Activated naive CD8-positive, alpha-beta T cell (primary cell): ENCODE measurements around the gene RETN.

Experiments
- H3K27ac Mint-ChIP-seq: one replicate; pipeline ENCODE4 v1.8.0; 2021; ENCODE audit warnings: mixed read lengths
- H3K27me3 Mint-ChIP-seq: one replicate; pipeline ENCODE4 v1.8.0; 2021; ENCODE audit warnings: mixed read lengths
- H3K36me3 Mint-ChIP-seq: one replicate; pipeline ENCODE4 v1.8.0; 2021; ENCODE audit warnings: mixed read lengths
- H3K4me1 Mint-ChIP-seq: one replicate; pipeline ENCODE4 v1.8.0; 2021; ENCODE audit warnings: low read depth, mixed read lengths
- H3K4me3 Mint-ChIP-seq: one replicate; pipeline ENCODE4 v1.8.0; 2021; ENCODE audit warnings: mild to moderate bottlenecking, mixed read lengths
- H3K9me3 Mint-ChIP-seq: one replicate; pipeline ENCODE4 v1.8.0; 2021; ENCODE audit warnings: low read depth, mixed read lengths

RETN gene

GRCh38 chr19:7662657-7663056, 6.2 kb upstream of the RETN start:
- no peak overlapping the region for H3K27ac Mint-ChIP-seq
- H3K27me3 Mint-ChIP-seq = peaks cover 1% of the 10 kb centered on the region
- H3K4me1 Mint-ChIP-seq = peaks cover 9% of the 10 kb centered on the region
- no peaks in the 10 kb centered on the region for H3K9me3 Mint-ChIP-seq
- no peak overlapping the region for H3K4me3 Mint-ChIP-seq
- no peaks in the 10 kb centered on the region for H3K36me3 Mint-ChIP-seq

- Mint-ChIP-seq H3K36me3 (no peaks in the 10 kb centered on the region), H3K27ac (no peak overlapping the region), H3K4me1 (peaks cover under 1% of the 10 kb centered on the region), H3K27me3 (peaks cover 1% of the 10 kb centered on the region), H3K9me3 (no peaks in the 10 kb centered on the region), H3K4me3 (no peak overlapping the region)
These were observed 5.1 kb upstream of the RETN start for GRCh38 chr19:7663706-7664105.

GRCh38 chr19:7665076-7665475, 3.8 kb upstream of the RETN start:
- H3K9me3 Mint-ChIP-seq = no peaks in the 10 kb centered on the region
- H3K36me3 Mint-ChIP-seq = no peaks in the 10 kb centered on the region
- no peak overlapping the region for H3K27ac Mint-ChIP-seq
- no peak overlapping the region for H3K4me3 Mint-ChIP-seq
- peaks cover 8% of the 10 kb centered on the region for H3K4me1 Mint-ChIP-seq
- peaks cover 5% of the 10 kb centered on the region for H3K27me3 Mint-ChIP-seq

- no peaks in the 10 kb centered on the region for H3K9me3 Mint-ChIP-seq
- H3K4me1 Mint-ChIP-seq = peaks cover 20% of the 10 kb centered on the region
- H3K36me3 Mint-ChIP-seq = no peaks in the 10 kb centered on the region
- H3K27me3 Mint-ChIP-seq = peaks cover 18% of the 10 kb centered on the region
- H3K4me3 Mint-ChIP-seq = peak overlapping the region; percentile 65
- peak overlapping the region; percentile 43 for H3K27ac Mint-ChIP-seq
These were observed 792 bp downstream of the RETN start for GRCh38 chr19:7669641-7670040.

GRCh38 chr19:7670150-7670783, 1.4 kb downstream of the RETN start:
- no peaks in the 10 kb centered on the region for H3K9me3 Mint-ChIP-seq
- peak overlapping the region; percentile 22 for H3K27ac Mint-ChIP-seq
- H3K4me3 Mint-ChIP-seq = peak overlapping the region; percentile 75
- H3K36me3 Mint-ChIP-seq = no peaks in the 10 kb centered on the region
- H3K27me3 Mint-ChIP-seq = peaks cover 18% of the 10 kb centered on the region
- H3K4me1 Mint-ChIP-seq = peaks cover 20% of the 10 kb centered on the region

- Mint-ChIP-seq H3K4me1 (peaks cover 21% of the 10 kb centered on the region), H3K4me3 (peak overlapping the region; percentile 75), H3K27ac (no peak overlapping the region), H3K27me3 (peaks cover 17% of the 10 kb centered on the region), H3K9me3 (no peaks in the 10 kb centered on the region), H3K36me3 (no peaks in the 10 kb centered on the region)
These were observed 1.9 kb downstream of the RETN start for GRCh38 chr19:7670790-7671189.

- peaks cover 20% of the 10 kb centered on the region for H3K27me3 Mint-ChIP-seq
- H3K4me1 Mint-ChIP-seq = peaks cover 35% of the 10 kb centered on the region
- H3K36me3 Mint-ChIP-seq = no peaks in the 10 kb centered on the region
- no peaks in the 10 kb centered on the region for H3K9me3 Mint-ChIP-seq
- H3K4me3 Mint-ChIP-seq = no peak overlapping the region
- H3K27ac Mint-ChIP-seq = no peak overlapping the region
These were observed 3.7 kb downstream of the RETN start for GRCh38 chr19:7672522-7672921.

- H3K4me1 Mint-ChIP-seq = peaks cover 41% of the 10 kb centered on the region
- no peaks in the 10 kb centered on the region for H3K36me3 Mint-ChIP-seq
- H3K27ac Mint-ChIP-seq = no peak overlapping the region
- H3K9me3 Mint-ChIP-seq = no peaks in the 10 kb centered on the region
- H3K27me3 Mint-ChIP-seq = peaks cover 21% of the 10 kb centered on the region
- no peak overlapping the region for H3K4me3 Mint-ChIP-seq
These were observed 5.5 kb downstream of the RETN start for GRCh38 chr19:7674010-7675005.

- Mint-ChIP-seq H3K4me1 (peaks cover 42% of the 10 kb centered on the region), H3K9me3 (no peaks in the 10 kb centered on the region), H3K4me3 (no peak overlapping the region), H3K36me3 (no peaks in the 10 kb centered on the region), H3K27ac (no peak overlapping the region), H3K27me3 (peaks cover 12% of the 10 kb centered on the region)
These were observed 7.5 kb downstream of the RETN start for GRCh38 chr19:7676376-7676775.

- H3K4me1 Mint-ChIP-seq = peaks cover 45% of the 10 kb centered on the region
- H3K36me3 Mint-ChIP-seq = no peaks in the 10 kb centered on the region
- H3K9me3 Mint-ChIP-seq = no peaks in the 10 kb centered on the region
- H3K4me3 Mint-ChIP-seq = peak within 1 kb of the TSS; percentile 17
- H3K27me3 Mint-ChIP-seq = peaks cover 10% of the 10 kb centered on the region
- H3K27ac Mint-ChIP-seq = no peak within 1 kb of the TSS
These were observed 8.0 kb downstream of the RETN start, which contains the start of gene MCEMP1 for GRCh38 chr19:7676854-7677253. MCEMP1 (plus strand) TSS chr19:7677090; CDS start chr19:7677121, 31 bp downstream.

GRCh38 chr19:7677669-7678311, 8.9 kb downstream of the RETN start:
- H3K9me3 Mint-ChIP-seq = no peaks in the 10 kb centered on the region
- peak overlapping the region; percentile 41 for H3K27ac Mint-ChIP-seq
- no peaks in the 10 kb centered on the region for H3K36me3 Mint-ChIP-seq
- H3K27me3 Mint-ChIP-seq = peaks cover 10% of the 10 kb centered on the region
- H3K4me1 Mint-ChIP-seq = peaks cover 49% of the 10 kb centered on the region
- H3K4me3 Mint-ChIP-seq = peak overlapping the region; percentile 17

- H3K36me3 Mint-ChIP-seq = no peaks in the 10 kb centered on the region
- peak overlapping the region; percentile 90 for H3K4me3 Mint-ChIP-seq
These were observed 10.3 kb downstream of the RETN start for GRCh38 chr19:7678971-7679751.

GRCh38 chr19:7679771-7680605, 11.1 kb downstream of the RETN start:
- H3K9me3 Mint-ChIP-seq = no peaks in the 10 kb centered on the region
- H3K27me3 Mint-ChIP-seq = peaks cover 5% of the 10 kb centered on the region
- H3K4me1 Mint-ChIP-seq = peaks cover 46% of the 10 kb centered on the region
- H3K4me3 Mint-ChIP-seq = peak overlapping the region; percentile 90
- no peaks in the 10 kb centered on the region for H3K36me3 Mint-ChIP-seq
- H3K27ac Mint-ChIP-seq = peak overlapping the region; percentile 85

More at GRCh38 chr19:7678971-7679751, 10.3 kb downstream of the RETN start:
- Mint-ChIP-seq H3K27me3 (peaks cover 8% of the 10 kb centered on the region), H3K27ac (peak overlapping the region; percentile 85), H3K9me3 (no peaks in the 10 kb centered on the region), H3K4me1 (peaks cover 50% of the 10 kb centered on the region)
